HG03575 (cell line): ENCODE results near the gene FOXC2.

Experiments
- ATAC-seq: cut with Tn5 transposase; IDR thresholded peaks from one replicate; pipeline ENCODE4 v1.9.1; 2021; ENCODE audit not compliant: unreplicated experiment, insufficient number of reproducible peaks, low FRiP score; ENCODE audit errors: extremely low read depth

Gene FOXC2

DNA sequence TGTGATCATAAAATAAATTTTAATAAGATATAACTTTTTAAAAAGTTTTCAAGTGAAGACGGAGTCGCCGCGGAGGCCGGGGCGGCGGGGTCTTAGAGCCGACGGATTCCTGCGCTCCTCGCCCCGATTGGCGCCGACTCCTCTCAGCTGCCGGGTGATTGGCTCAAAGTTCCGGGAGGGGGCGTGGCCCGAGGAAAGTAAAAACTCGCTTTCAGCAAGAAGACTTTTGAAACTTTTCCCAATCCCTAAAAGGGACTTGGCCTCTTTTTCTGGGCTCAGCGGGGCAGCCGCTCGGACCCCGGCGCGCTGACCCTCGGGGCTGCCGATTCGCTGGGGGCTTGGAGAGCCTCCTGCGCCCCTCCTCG is at the start of gene FOXC2:
Gene FOXC2 (plus strand): TSS at position 229 of the 365 bp plus-strand sequence. CDS start 507 bp downstream, outside the sequence.
- ATAC-seq: no peak

DNA sequence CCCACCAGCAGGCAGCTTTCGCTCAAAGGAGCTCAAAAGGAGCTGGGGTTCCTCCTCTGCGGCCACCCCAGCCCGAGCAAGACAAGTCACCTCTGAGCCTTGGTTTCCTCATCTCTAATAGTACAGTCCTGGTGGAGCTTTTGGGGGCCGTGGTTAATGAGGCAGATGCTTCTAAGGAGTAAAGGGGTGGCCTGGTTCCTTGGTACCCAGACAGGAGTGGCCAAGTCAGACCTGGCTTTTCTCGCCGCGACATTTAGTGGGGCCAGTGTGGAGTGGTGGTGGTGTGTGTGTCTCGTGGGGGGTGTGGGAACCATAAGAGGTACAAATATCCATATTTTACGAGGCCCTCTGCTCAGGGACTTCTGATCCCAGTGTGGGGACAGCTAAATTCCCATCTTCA is 49.6 kb upstream of the FOXC2 start:
- no peak for ATAC-seq

DNA sequence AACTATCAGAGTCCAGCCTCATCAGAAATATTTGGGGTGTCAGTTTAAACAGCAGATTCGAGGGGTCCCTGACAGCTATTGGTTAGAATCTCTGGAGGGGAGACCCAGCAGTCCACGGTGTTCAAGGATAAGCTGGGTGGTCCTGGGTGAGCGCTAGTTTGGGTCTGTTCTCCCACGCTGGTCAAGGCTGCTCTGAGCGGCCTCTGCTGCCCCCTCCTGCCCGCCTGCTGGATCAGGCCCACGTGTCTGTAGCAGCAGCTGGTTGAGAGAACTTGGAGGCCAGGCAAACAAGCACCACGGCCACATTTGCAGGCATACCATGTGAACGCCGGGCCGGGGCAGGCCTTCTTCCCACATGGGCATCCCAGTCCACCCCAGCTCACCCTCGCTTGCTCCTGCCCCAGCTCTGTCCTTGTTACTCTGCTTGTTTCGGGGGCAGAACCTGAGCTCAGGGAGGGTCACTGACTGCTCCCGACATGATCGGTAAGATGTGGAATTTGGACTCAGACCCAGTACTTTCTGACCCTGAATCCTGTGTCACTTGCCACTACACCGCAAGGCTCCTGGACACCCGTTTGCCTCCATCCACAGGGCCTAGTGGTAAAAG is 48.9 kb upstream of the FOXC2 start:
- no peak for ATAC-seq

- ATAC-seq: no peak
These were observed 47.5 kb upstream of the FOXC2 start for GRCh38 chr16:86519007-86519648.

- no peak for ATAC-seq
These were observed 46.8 kb upstream of the FOXC2 start for GRCh38 chr16:86519649-86520316.

DNA sequence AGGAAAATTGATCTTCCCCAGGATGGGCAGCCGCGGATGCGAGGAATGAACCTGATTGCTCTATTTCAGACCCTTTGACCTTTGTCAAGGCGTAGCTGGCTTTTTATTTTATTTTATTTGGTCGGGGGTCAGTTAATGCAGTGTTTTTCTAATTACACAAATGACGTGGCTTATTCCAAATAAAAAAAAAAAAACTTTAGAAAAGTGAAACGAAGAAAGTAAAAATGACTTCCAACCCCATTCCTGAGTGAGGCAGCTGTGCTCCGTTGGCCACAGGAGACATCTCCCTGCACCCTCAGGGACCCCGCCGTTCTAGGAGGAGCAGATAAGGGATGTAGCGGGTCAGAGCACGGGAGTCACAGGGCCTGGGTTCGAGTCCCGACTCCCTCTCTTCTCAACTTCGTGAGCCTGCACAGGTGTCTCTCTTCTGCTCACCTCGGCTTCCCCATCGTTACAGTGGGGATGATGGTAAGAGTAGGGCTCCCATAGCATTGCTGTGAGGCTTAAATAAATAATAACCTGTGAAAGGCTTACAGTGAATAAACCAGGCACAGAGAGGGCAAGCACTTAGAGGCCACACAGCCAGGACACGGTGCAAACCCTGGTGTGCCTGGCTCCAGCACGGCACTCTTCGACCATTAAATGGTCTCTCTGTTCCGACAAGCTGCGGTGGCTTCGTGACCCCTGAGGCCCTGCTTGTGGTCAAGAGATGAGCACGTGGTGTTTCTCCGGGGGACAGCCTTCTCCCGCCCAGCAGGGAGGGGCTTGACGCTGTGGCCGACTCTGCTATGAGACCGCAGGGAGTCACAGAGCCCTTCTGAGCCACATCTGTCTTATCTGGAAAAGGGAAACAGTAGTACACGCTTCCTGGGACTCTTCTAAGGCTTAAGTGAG is 46.1 kb upstream of the FOXC2 start:
- no peak for ATAC-seq

DNA sequence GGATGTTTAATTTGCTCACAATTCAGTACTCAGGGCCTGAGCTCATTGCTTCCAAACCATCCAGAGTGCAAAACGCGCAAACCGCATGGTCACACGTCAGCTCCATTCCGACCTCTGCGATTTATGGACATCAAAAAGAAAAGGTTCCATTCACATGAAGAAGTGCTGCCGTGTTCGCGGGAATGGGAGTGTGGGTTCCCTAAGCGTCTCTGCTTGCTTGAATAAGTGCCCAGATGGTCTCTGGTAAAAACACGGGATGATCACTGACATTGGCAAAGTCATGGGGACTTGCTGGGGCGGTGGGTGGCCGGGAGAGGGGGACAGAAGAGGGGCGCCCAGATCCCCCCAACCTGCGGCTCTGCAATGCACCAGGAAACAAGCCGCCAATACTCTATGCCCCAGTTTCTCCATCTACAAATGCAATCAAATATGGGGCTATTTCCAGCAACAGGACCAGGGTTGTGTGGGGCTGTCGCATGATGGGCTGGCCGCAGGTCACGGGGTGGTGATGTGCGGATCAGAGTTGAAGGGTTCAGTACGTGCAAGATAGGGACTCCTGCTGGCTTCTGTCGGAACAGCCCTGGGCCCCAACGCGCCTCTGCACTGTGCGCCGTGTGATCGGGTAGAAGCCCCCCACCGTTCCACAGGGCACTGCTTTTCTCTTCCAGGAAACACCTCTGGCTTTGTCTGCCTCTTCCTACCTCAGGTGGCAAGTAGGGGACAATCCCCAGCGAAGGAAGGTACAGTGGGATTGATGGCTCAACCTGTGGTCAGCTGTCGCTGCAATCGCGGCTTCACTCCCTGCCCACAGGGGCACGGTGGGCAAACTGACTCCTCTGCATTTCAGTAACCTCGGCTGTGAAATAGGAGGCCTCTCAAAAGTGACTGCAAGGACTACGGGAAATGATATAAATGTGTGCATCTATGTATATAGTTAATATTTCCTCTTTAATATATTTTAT is 45.1 kb upstream of the FOXC2 start:
- ATAC-seq: no peak

DNA sequence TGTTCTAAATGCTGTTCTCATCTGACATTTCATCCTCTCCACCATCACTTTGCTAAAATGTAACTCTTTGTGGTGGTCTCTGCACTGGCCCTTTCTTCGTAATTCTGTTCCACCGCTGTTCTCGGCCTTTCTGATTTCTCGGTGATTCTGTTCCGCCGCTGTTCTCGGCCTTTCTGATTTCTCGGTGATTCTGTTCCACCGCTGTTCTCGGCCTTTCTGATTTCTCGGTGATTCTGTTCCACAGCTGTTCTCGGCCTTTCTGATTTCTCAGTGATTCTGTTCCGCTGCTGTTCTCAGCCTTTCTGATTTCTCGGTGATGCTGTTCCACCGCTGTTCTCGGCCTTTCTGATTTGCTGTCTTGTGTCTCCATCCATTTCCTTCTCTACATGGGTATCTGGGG is 44.0 kb upstream of the FOXC2 start:
- ATAC-seq: no peak

DNA sequence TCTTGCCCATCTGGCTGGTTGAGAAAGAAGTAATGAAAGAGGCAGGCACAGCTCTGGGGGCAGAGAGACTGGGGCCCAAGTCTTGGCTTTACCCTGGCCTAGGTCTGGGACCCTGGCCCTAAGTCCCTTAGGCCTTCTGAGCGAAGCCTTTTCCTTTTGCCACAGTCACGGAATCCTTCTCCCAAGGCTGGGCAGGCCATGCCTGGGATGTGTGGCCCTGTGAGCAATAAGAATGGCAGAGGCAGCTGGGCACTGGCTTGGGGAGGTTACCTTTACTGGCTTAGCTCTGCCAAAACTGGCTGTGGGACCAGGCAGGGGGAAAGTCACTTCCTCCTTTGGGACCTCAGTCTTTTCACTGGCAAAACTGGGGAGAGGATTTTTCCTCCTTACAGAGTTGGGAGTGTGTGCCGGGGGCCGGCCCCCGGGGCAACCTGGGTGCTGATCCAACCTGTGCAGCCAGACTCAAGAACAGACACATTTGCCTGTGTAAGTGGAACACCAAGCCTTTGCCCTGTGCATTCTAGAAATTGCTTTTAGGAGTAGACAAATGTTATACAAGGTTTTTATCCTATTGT is 43.4 kb upstream of the FOXC2 start:
- ATAC-seq: no peak

GRCh38 chr16:86524029-86524428 is 42.6 kb upstream of the FOXC2 start:
- no peak for ATAC-seq

GRCh38 chr16:86525696-86526095 is 40.9 kb upstream of the FOXC2 start:
- no peak for ATAC-seq

DNA sequence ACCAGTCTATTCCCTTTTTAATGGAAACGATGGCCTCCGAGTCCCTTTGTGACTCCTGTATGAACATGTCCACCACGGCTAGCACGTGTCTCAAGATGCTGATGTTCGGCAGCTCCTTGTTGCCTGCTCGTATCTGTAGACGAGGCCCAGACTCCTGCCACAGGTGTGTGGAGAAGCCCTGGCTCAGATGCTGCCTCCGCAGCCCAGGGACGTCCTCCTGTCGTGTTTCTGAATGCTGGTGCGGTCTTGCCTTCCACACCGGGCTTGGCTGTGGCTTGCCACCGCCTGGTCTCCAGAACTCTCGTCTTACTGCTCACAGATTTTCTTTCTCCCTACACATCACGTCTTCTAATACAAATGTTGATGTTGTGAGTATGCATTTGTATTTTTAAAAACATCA is 39.3 kb upstream of the FOXC2 start:
- no peak for ATAC-seq

- ATAC-seq: no peak
These were observed 38.3 kb upstream of the FOXC2 start for GRCh38 chr16:86528061-86528929.

DNA sequence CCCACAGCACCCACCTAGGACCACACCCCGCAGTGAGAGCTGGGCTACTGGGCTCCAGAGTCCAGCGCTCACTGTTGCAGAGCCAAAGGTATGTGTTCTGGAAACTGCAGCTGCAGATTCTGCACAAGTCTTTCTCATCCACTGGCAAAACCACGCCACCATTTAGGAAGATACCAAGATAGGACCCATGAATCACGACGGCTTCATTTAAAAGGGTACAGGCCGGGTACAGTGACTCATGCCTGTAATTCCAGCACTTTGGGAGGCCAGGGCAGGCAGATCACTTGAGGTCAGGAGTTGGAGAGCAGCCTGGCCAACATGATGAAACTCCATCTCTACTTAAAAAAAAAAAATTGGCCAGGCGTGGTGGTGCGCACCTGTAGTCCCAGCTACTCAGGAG is 37.5 kb upstream of the FOXC2 start:
- ATAC-seq: no peak

DNA sequence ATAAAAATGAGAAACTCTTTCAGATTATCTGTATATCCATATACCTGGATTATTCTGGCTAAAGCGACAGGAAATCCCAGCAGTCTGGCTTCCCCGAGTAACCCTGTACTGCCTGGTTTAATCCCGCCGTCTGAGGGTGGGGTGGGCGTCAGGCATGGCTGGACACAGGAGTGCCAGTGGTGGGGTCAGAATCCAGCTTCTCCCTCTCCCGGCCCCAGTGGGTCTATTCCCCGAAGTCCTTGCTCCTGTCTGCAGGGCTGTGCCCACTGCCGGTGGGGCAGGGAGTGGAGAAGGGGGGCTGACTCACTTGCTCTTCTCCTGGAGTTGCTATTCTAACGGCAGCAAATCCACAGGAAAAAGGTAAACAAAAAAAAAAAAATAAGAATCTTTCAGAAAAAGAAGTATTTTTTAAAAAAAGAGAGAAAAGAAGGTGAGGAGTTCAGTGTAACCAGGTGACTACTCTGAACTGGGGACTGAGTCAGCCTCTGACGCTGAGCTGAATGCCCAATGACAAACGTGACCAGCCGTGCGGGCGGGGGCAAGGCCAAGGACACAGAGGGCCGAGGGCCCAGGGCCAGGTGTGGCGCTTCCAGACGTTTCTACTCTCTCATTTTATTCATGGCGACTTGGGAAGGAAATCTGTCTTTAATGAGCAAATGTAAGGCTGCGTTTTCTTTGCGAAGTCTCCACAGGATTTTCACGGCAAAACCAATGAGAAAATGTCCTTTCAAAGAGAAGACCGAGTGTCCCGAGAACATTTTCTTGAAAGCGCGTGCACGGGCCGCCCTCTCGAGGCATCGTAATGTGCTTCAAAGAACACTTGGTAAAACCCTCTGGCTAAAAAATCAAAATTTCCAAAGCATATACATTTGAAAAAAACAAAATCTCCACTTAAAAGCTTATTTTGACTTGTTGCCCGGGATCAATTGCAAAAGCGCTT is 36.1 kb upstream of the FOXC2 start:
- ATAC-seq: no peak

DNA sequence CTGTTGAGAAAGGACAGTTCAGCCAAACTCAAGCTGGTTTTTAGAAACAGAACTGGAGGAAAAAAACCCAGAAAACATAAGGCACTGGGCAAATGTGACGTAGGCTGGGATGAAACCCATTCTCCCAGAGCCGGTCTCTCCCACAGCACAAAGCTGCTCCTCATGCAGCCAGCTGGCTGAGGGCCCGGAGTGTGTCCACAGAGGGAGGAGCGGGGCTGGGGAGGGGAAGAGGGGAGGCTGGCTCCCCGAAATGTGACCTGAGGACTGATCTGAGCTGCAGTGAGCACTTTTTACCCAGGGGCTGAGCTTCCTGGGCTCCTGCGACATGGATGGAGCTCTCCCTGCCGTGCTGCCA is 35.5 kb upstream of the FOXC2 start:
- no peak for ATAC-seq
